Measurements from ENCODE around the gene FBXW7.
A peak's percentile ranks its signal among the peaks of the same experiment; 100 is the strongest.
"Not testable (repeated sequence)": the region's sequence is repeated elsewhere in the genome, so short reads cannot be mapped to it uniquely, and the experiment has no call there.

FBXW7 gene

GRCh38 chr4:152535903-152536544 lies at the start of gene FBXW7:
Gene FBXW7 (minus strand): TSS chr4:152536092. CDS start chr4:152411803, 124,289 bp downstream.
- peak; percentile 94 for DNase-seq

GRCh38 chr4:152585023-152585441 lies 49.1 kb upstream of the FBXW7 start:
- no peak for DNase-seq

GRCh38 chr4:152581536-152582160 lies 45.8 kb upstream of the FBXW7 start:
- DNase-seq, result no peak

GRCh38 chr4:152579916-152580315 lies 44.0 kb upstream of the FBXW7 start:
- DNase-seq, result no peak

- DNase-seq, result no peak
Measured at GRCh38 chr4:152579107-152579764, 43.3 kb upstream of the FBXW7 start.

GRCh38 chr4:152578670-152579069 lies 42.8 kb upstream of the FBXW7 start:
- no peak for DNase-seq

- no peak for DNase-seq
Measured at GRCh38 chr4:152577708-152578396, 42.0 kb upstream of the FBXW7 start.

- DNase-seq, result no peak
Measured at GRCh38 chr4:152575533-152575932, 39.6 kb upstream of the FBXW7 start.

GRCh38 chr4:152573861-152574260 lies 38.0 kb upstream of the FBXW7 start:
- DNase-seq, result no peak

GRCh38 chr4:152572417-152573086 lies 36.7 kb upstream of the FBXW7 start:
- no peak for DNase-seq

GRCh38 chr4:152571770-152572169 lies 35.9 kb upstream of the FBXW7 start:
- no peak for DNase-seq

- no peak for DNase-seq
Measured at GRCh38 chr4:152571296-152571695, 35.4 kb upstream of the FBXW7 start.

GRCh38 chr4:152565333-152565732 lies 29.4 kb upstream of the FBXW7 start:
- DNase-seq, result no peak

GRCh38 chr4:152564336-152564735 lies 28.4 kb upstream of the FBXW7 start:
- no peak for DNase-seq

GRCh38 chr4:152563209-152563608 lies 27.3 kb upstream of the FBXW7 start:
- no peak for DNase-seq

- no peak for DNase-seq
Measured at GRCh38 chr4:152559641-152560040, 23.7 kb upstream of the FBXW7 start.

- DNase-seq, result no peak
Measured at GRCh38 chr4:152558396-152558795, 22.5 kb upstream of the FBXW7 start.

GRCh38 chr4:152556834-152557233 lies 20.9 kb upstream of the FBXW7 start:
- no peak for DNase-seq

- no peak for DNase-seq
Measured at GRCh38 chr4:152556283-152556682, 20.4 kb upstream of the FBXW7 start.

GRCh38 chr4:152554742-152555141 lies 18.9 kb upstream of the FBXW7 start:
- DNase-seq, result no peak

GRCh38 chr4:152550687-152551086 lies 14.8 kb upstream of the FBXW7 start:
- not testable (repeated sequence) for DNase-seq

- DNase-seq, result no peak
Measured at GRCh38 chr4:152545088-152545487, 9.2 kb upstream of the FBXW7 start.

GRCh38 chr4:152544533-152544932 lies 8.6 kb upstream of the FBXW7 start:
- DNase-seq, result not testable (repeated sequence)
